Natural killer cell treated with Interleukin-12 subunit alpha and Interleukin-12 subunit beta and Interleukin-15 and Interleukin-18, amount 100 ng/mL, for 72 hours (primary cell): ENCODE measurements around the gene MYH10. TPM values are rescaled to one million over a fixed set of nuclear protein-coding genes. Genes with fewer than 3 reads are reported as not detected.
A peak's percentile ranks its signal among the peaks of the same experiment; 100 is the strongest.

Experiments used
- ATAC-seq, 2 donors: fragments of 150-1000 bp; cut with Tn5 transposase in 1 of 2; sonication (Bioruptor Pico), chemical (Tn5 transposase) in 1 of 2; 2 replicates each; pipeline ENCODE4 v1.10.0; 2021
- DNase-seq: peaks from one replicate; pipeline ENCODE4 v3.0.0; 2022; ENCODE audit warnings: low spot score
- H3K27ac Mint-ChIP-seq, 2 donors: 1 replicate in 1 of 2; 2 replicates in 1 of 2; pipeline ENCODE4 v1.8.0; 2022; ENCODE audit warnings: mixed read lengths in 2 of 2, mild to moderate bottlenecking in 1 of 2, moderate library complexity in 1 of 2
- H3K27me3 Mint-ChIP-seq, 2 donors: 1 replicate in 1 of 2; 2 replicates in 1 of 2; pipeline ENCODE4 v1.8.0; 2022; ENCODE audit warnings: mixed read lengths in 2 of 2
- H3K36me3 Mint-ChIP-seq: one replicate; pipeline ENCODE4 v1.8.0; 2022; ENCODE audit warnings: mixed read lengths
- H3K4me1 Mint-ChIP-seq, 2 donors: 1 replicate in 1 of 2; 2 replicates in 1 of 2; pipeline ENCODE4 v1.8.0; 2022; ENCODE audit warnings: low read depth in 2 of 2, mixed read lengths in 2 of 2, mild to moderate bottlenecking in 1 of 2
- H3K4me3 Mint-ChIP-seq: one replicate; pipeline ENCODE4 v1.8.0; 2022; ENCODE audit warnings: mixed read lengths
- H3K9me3 Mint-ChIP-seq: 2 replicates; pipeline ENCODE4 v1.8.0; 2022; ENCODE audit warnings: mixed read lengths
- total RNA-seq, 2 donors: library from RNA; stranded (reverse); gene quantifications; one replicate each; pipeline ENCODE4 v1.2.3, GENCODE V29; 2022

The MYH10 gene
- total RNA-seq = 1 to 10 TPM; 1.9 TPM

DNA sequence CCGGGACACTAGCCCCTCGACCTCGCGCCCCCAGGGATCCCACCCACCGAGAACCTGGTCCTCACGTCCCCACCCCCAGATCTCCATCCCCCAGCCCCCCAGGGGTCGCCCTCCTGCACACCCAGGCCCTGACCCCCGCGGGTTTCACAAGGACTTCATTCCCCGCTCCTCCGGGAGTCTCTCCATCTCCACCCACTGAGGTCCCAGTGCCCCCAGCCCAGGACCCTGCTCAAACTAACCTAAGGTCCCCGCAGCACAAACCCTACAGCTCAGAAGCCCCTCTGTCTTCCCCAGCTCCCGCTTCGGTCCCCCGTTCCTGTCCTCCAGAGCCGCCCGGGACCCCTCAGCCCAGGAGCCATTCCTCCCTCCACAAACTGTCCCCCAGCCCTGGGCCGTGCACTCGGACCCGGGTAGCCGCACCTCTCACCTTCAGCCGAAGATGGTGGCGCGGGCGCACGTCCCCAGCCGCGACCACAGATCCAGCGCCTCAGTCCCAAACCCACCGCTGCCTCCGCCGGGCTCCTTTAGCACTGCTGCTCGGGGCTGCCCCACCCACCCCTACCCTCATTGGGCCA lies at the start of gene MYH10:
TSS of gene MYH10 (minus strand) at position 499 of the 575 bp plus-strand sequence. CDS start 7,479 bp downstream, outside the sequence.
- ATAC-seq (no peak), DNase-seq (no peak)
- peak within 1 kb of the TSS; percentile 93 for H3K4me3 Mint-ChIP-seq
- H3K9me3 Mint-ChIP-seq = no peaks in the 10 kb centered on the region
- peaks cover 42 to 50% of the 10 kb centered on the region in 2 donors for H3K27me3 Mint-ChIP-seq
- H3K27ac Mint-ChIP-seq = no peak within 1 kb of the TSS
- no peaks in the 10 kb centered on the region for H3K36me3 Mint-ChIP-seq
- peaks cover 10 to 12% of the 10 kb centered on the region in 2 donors for H3K4me1 Mint-ChIP-seq

DNA sequence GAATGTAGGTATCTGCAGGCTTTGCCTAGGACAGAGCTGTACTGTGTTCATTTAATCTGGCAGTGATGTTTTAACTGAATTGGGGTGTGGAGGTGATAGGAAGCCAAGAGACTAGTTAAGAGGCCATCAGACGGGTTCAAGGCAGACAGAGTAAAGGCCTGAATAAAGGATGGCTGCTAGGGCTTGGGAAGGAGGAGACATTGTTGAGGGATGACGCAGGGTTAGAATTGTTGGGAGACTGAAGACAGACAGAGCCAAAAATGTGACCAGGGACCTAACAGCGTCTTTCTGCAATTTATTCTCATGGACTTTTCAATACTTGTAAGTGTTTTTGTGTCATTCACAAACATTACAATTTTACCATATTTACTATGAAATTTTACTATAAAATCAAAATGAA lies 48.6 kb upstream of the MYH10 start:
- DNase-seq (no peak), ATAC-seq (no peak)
- H3K4me3 Mint-ChIP-seq = no peak overlapping the region
- H3K27ac Mint-ChIP-seq = no peak overlapping the region
- peaks cover 14 to 26% of the 10 kb centered on the region in 2 donors for H3K27me3 Mint-ChIP-seq
- H3K36me3 Mint-ChIP-seq = no peaks in the 10 kb centered on the region
- no peaks in the 10 kb centered on the region for H3K9me3 Mint-ChIP-seq
- no peaks in the 10 kb centered on the region for H3K4me1 Mint-ChIP-seq

DNA sequence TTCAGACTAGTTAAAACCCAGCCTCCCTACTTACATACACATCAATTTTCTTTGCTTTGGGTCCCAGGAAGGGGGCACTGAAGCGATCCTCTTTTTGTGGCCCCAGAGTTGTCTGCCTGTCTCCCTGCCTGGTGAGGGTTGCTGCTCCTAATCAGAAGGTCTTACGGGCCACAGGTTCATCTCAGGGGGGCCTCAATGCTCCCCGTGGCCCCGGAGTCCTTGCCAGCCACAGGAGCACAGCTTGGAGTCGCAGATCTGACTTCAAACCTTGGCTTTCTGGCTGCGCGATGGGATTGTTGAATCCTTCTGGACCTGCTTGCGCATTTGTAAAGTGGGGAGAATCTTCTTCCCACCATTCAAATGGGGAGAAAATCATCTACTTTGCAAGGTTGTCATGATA lies 44.8 kb upstream of the MYH10 start:
- ATAC-seq = no peak
- no peak overlapping the region for H3K27ac Mint-ChIP-seq
- no peak for DNase-seq
- peaks cover 20 to 30% of the 10 kb centered on the region in 2 donors for H3K27me3 Mint-ChIP-seq
- no peaks in the 10 kb centered on the region for H3K4me1 Mint-ChIP-seq
- no peaks in the 10 kb centered on the region for H3K36me3 Mint-ChIP-seq
- H3K9me3 Mint-ChIP-seq = no peaks in the 10 kb centered on the region
- H3K4me3 Mint-ChIP-seq = no peak overlapping the region

DNA sequence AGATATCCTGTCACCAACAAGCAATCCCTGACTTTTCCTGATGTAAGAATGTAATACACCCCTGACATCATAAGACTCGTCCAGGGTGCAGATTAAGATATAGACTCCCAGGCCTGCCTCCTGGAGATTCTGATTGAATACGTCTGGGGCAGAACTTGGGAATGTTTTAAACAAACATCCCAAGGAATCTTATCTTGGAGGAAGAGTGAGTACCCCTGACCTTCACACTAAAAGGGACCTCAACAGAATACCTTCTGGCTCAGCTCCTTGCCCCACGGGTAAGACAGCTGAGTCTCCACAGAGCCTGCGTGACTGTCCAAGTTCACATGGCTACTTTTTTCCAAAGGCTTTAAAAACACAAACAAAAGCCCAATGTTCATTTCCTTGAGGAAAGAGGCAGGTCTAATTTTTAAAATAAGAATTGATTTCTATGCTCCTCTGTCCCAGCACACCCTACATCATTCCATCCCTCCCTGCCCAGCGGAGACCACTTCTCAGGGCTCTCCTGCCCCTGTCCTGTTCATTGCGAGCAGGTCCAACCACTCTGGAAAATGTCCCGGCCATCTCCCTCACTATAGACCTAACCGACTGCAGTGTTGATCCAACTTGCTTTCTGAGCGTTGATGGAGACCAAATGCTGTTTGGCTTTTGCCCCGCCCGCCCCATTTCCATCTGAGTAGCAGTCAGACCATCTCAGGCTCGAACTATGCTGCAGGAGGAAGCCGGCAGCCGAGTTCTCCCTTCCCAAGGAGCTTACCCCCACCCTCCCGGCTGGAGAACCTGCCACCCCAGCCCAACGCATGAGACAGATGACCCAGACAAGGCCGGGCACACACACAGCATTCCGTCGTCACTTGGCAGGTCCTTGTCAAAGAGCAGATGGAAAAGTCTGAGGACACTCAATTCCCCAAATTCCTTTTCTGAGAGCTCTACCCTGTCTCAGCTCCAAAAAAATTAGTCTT lies 44.1 kb upstream of the MYH10 start:
- ATAC-seq (no peak), DNase-seq (no peak)
- Mint-ChIP-seq H3K4me3 (no peak overlapping the region), H3K9me3 (no peaks in the 10 kb centered on the region), H3K36me3 (no peaks in the 10 kb centered on the region), H3K27ac (no peak overlapping the region), H3K27me3 (peaks cover 19 to 25% of the 10 kb centered on the region in 2 donors), H3K4me1 (no peaks in the 10 kb centered on the region)

DNA sequence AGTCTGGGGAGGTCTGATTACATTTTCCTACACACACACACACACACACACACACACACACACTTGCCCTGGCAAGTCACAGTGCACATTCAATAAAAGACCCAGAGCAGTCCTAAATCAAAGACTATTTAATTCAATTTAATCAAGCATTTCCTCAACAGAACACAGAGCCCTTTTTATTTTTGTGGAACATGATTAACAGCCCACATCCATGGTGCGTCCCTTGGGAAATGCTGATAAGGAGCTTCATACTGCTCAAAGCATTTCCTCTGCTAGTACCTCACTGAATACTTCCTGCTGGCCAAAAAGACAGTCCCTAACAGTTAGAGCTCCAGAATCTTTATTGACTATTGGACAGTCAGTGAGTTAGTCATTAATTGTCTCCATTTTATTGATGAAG lies 43.1 kb upstream of the MYH10 start:
- peaks cover 14 to 18% of the 10 kb centered on the region in 2 donors for H3K27me3 Mint-ChIP-seq
- no peaks in the 10 kb centered on the region for H3K4me1 Mint-ChIP-seq
- no peak overlapping the region for H3K4me3 Mint-ChIP-seq
- DNase-seq = no peak
- no peaks in the 10 kb centered on the region for H3K9me3 Mint-ChIP-seq
- no peak overlapping the region for H3K27ac Mint-ChIP-seq
- ATAC-seq = no peak
- H3K36me3 Mint-ChIP-seq = no peaks in the 10 kb centered on the region

DNA sequence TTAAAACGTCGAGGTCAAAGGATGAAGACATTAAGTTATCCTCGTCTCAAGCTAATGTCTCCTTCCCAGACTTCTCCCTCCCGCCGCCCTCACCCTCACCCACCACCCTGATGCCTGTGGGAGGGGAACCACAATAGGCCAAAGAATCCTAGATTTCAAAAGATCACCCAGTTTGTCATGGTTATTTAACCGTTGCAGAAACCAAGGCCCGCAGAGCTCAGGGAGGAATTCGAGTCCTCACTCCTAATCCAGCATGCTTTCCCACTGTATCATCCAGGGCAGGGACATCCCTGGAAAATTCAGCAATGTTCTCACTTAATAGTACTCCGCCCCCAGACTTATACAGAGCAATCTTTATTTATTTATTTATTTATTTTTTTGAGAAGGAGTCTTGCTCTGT lies 41.8 kb upstream of the MYH10 start:
- H3K9me3 Mint-ChIP-seq = no peaks in the 10 kb centered on the region
- ATAC-seq (no peak), DNase-seq (no peak)
- H3K36me3 Mint-ChIP-seq = no peaks in the 10 kb centered on the region
- H3K27me3 Mint-ChIP-seq = peaks cover 13 to 14% of the 10 kb centered on the region in 2 donors
- no peak overlapping the region for H3K27ac Mint-ChIP-seq
- no peak overlapping the region for H3K4me3 Mint-ChIP-seq
- no peaks in the 10 kb centered on the region for H3K4me1 Mint-ChIP-seq

DNA sequence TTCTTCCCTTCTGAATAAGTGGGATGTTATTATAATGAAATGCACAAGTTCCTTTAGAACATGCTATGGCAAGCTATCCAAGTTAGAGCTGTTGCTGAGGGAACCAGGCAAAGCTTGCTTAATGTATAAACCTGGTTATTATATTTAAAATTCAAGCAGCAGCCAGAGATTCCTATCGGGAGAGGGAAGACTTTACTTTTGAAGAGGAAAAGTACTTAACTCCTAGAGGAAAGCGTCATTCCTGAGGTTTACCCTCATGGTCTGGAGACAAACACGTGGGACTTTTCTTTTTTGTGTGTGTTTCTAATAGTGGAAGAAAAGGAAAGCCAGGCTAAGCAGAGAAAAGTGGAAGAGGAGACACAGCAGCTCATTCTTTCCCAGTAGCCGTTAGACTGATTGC lies 39.9 kb upstream of the MYH10 start:
- H3K4me3 Mint-ChIP-seq = no peak overlapping the region
- no peaks in the 10 kb centered on the region for H3K36me3 Mint-ChIP-seq
- H3K9me3 Mint-ChIP-seq = no peaks in the 10 kb centered on the region
- peaks cover 9 to 10% of the 10 kb centered on the region in 2 donors for H3K27me3 Mint-ChIP-seq
- ATAC-seq = no peak
- no peak for DNase-seq
- no peak overlapping the region for H3K27ac Mint-ChIP-seq
- no peaks in the 10 kb centered on the region for H3K4me1 Mint-ChIP-seq

DNA sequence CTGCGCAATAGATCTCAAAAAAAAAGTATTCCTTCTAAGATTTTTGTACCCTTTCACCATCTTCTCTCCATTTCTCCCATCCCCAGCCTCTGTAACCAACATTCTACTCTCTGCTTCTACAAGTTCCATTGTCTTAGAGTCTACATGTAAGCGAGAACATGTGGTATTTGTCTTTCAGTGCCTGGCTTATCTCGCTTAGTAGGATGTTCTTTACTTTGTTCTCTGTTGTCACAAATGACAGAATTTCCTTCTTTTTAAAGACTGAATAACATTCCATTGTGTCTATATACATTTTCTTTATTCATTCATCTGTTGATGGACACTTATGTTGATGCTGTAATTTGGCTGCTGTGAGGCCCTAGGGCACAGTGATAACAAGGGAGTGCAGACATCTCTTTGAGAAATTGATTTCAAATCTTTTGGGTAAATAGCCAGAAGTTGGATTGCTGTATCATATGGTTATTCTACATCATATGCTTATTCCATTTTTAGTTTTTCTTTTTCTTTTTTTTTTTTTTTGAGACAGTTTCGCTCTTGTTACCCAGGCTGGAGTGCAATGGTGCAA lies 37.7 kb upstream of the MYH10 start:
- Mint-ChIP-seq H3K27me3 (peaks cover 12% of the 10 kb centered on the region in 2 donors), H3K4me3 (no peak overlapping the region), H3K27ac (no peak overlapping the region), H3K36me3 (no peaks in the 10 kb centered on the region), H3K9me3 (no peaks in the 10 kb centered on the region), H3K4me1 (no peaks in the 10 kb centered on the region)
- DNase-seq (no peak), ATAC-seq (no peak)

DNA sequence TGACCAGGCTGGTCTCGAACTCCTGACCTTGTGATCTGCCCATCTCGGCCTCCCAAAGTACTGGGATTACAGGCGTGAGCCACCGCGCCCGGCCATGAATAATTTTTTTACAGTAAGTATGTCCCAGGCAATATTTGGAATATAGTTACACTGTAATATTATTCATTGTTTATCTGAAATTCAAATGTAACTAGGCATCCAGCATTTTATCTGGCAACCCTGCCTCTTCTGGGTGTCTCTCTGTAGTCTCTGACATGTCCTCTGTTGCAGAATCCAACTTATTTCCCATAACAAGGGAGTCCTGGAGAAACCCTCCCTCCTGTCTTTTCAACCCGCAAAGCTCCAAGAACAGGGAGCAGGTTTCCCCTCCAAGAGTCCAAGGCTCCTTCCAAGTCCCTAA lies 36.9 kb upstream of the MYH10 start:
- no peaks in the 10 kb centered on the region for H3K36me3 Mint-ChIP-seq

DNA sequence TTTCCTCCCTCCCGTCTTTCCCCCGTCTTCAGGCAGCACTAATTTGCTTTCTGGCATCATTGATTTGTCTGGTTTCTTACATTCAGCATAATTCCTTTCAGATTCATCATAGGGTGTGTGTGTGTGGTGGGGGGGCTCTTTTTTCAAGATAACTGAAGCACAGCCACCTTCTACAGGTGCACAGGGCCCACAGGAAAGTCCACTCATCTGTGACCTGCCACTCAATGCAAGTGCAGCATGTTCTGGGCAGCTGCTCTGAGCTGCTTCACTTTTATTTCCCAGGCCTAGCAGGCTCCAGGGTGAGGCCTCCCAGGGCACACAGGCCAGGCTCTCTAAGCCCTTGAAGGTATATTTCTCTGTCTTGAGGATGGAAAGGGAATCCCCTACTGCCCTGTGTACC lies 35.2 kb upstream of the MYH10 start:
- ATAC-seq = no peak
- Mint-ChIP-seq H3K36me3 (no peaks in the 10 kb centered on the region), H3K4me1 (no peaks in the 10 kb centered on the region), H3K27ac (no peak overlapping the region), H3K27me3 (peaks cover 16 to 18% of the 10 kb centered on the region in 2 donors), H3K9me3 (no peaks in the 10 kb centered on the region), H3K4me3 (no peak overlapping the region)
- DNase-seq = no peak

More for the DNA sequence above, 36.9 kb upstream of the MYH10 start:
- no peak for DNase-seq
- Mint-ChIP-seq H3K27me3 (peaks cover 7 to 11% of the 10 kb centered on the region in 2 donors), H3K4me1 (no peaks in the 10 kb centered on the region), H3K27ac (no peak overlapping the region), H3K9me3 (no peaks in the 10 kb centered on the region), H3K4me3 (no peak overlapping the region)
- no peak for ATAC-seq

DNA sequence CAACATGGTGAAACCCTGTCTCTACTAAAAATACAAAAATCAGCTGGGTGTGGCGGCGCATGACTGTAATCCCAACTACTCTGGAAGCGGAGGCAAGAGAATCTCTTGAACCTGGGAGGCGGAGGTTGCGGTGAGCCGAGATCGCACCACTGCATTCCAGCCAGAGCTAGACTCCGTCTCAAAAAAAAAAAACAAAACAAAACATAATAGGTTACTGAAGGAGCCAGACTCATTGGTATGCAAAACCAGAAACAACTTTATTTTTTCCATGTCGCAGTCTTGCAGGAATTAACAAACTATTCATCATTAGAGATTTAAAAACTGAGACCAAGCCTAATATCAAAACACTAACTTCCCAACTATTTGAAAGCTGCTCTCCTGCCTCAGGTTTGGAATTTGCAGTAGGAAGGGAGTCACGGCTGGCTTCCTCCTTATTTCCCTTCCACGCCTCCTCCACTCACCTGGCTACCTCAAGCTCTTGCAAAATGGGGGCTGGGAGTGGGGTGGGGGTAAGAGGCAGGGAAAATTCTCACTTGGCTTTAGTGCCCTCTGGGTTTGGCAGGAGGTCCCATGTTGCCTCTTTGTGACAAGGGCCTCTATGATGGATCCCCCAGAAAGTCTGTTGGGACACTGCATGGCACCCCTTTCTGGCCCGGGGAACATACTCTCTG lies 34.1 kb upstream of the MYH10 start:
- Mint-ChIP-seq H3K9me3 (no peaks in the 10 kb centered on the region), H3K27me3 (peaks cover 13 to 16% of the 10 kb centered on the region in 2 donors), H3K4me3 (no peak overlapping the region), H3K36me3 (no peaks in the 10 kb centered on the region), H3K4me1 (peaks cover 0 to 3% of the 10 kb centered on the region in 2 donors), H3K27ac (no peak overlapping the region)
- ATAC-seq = no peak
- no peak for DNase-seq

DNA sequence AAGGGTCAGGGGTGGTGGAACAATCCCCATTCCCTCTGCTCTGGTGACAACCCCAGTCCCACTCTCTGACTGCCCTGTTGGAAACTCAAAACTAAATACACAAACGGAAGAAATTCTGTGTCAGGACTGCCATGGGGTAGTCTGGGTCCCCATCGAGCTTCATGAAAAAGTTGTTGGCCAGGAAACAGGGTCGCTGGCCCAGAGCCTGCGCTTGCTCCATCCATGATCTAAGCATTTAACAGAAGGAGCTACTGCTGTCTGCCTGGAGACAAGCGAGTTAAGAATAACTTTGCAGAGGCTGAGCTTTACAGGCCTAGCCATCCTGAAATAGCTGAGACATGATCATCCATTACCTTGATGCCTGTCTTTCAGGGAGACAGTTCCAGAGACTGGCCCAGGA lies 32.4 kb upstream of the MYH10 start:
- H3K36me3 Mint-ChIP-seq = no peaks in the 10 kb centered on the region
- peaks cover 0 to 3% of the 10 kb centered on the region in 2 donors for H3K4me1 Mint-ChIP-seq
- no peak overlapping the region for H3K27ac Mint-ChIP-seq
- no peaks in the 10 kb centered on the region for H3K9me3 Mint-ChIP-seq
- DNase-seq (no peak), ATAC-seq (no peak)
- H3K27me3 Mint-ChIP-seq = peaks cover 13 to 16% of the 10 kb centered on the region in 2 donors
- H3K4me3 Mint-ChIP-seq = no peak overlapping the region

DNA sequence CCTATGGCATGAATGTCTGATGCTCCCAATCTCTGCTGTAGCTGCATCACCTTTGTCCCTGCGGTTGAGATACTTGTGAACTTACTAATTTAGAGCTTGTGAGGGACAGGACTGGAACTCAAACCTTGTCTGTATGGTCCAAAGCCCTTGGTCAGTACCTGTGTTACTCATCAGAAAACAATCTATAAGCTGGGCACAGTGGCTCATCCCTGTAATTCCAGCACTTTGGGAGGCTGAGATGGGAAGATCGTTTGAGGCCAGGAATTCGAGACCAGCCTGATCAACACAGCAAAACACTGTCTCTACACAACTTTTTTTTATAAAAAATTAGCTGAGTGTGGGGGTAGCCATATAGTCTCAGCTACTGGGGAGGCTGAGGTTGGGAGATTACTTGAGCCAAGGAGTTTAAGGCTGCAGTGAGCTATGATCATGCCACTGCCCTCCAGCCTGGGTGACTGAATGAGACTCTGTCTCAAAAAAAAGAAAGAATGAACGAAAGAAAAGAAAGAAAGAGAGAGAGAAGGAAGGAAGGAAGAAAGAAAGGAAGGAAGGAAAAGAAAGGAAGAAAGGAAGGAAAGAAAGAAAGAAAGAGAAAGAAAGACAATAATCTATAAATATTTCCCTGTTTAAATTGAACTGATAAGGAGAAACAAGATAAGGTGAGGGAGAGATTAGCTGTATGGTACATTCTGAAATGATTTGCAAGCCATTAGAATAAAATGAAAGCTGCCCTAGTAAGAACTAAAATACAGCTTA lies 31.7 kb upstream of the MYH10 start:
- Mint-ChIP-seq H3K27ac (no peak overlapping the region), H3K4me1 (peaks cover 0 to 3% of the 10 kb centered on the region in 2 donors), H3K9me3 (no peaks in the 10 kb centered on the region), H3K4me3 (no peak overlapping the region), H3K36me3 (no peaks in the 10 kb centered on the region), H3K27me3 (peaks cover 16% of the 10 kb centered on the region in 2 donors)
- ATAC-seq (no peak), DNase-seq (no peak)
